ENCODE measurements around the gene GEMIN7. TPM values are rescaled to one million over a fixed set of nuclear protein-coding genes. Genes with fewer than 3 reads are reported as not detected.

GEMIN7 gene
- total and polyA plus RNA-seq, 12 donors: 10.7 to 38.2 (median 14.8) TPM

- H3K4me1 ChIP-seq: peaks cover 0 to 1% (median 0%) of the 10 kb centered on the region in 9 donors
- ATAC-seq (peak in 2 of 8 donors; percentile 14 to 25), DNase-seq (no peak)
- no peak for TF ChIP-seq CTCF (IDR thresholded peaks at IDR 0.05)
- H3K36me3 ChIP-seq: peaks cover 4 to 100% (median 76%) of the 10 kb centered on the region in 9 donors
- no peaks in the 10 kb centered on the region for H3K27me3 ChIP-seq
- intact Hi-C loops (cut with DNase I): loop anchor here in 4 of 10 donors (5.0 to 10.0 kb wide), 2 partner anchors 70 to 153 kb away; partner anchors contain the start of gene APOE (in 3 of the 4)
- no peaks in the 10 kb centered on the region for H3K9me3 ChIP-seq
- H3K27ac ChIP-seq: no peak overlapping the region
- 87 to 95% methylated on average over 9 of the region's 9 CpGs for WGBS, 2 donors
- no peak overlapping the region for H3K4me3 ChIP-seq
Observed at GRCh38 chr19:45057444-45057843, 21.6 kb upstream of the GEMIN7 start.

- 86 to 87% methylated on average over 14 of the region's 14 CpGs for WGBS, 2 donors
Observed at GRCh38 chr19:45058622-45059159, 20.4 kb upstream of the GEMIN7 start.

GRCh38 chr19:45059258-45059965 is 19.6 kb upstream of the GEMIN7 start:
- Histone ChIP-seq H3K36me3 (peaks cover 9 to 100% (median 91%) of the 10 kb centered on the region in 9 donors), H3K27ac (no peak overlapping the region), H3K27me3 (no peaks in the 10 kb centered on the region), H3K9me3 (no peaks in the 10 kb centered on the region), H3K4me1 (no peaks in the 10 kb centered on the region), H3K4me3 (no peak overlapping the region)
- peak; percentile 75 to 88 (median 84) for TF ChIP-seq CTCF (IDR thresholded peaks at IDR 0.05)
- intact Hi-C loops (cut with DNase I): loop anchor here in 4 of 10 donors (5.0 to 10.0 kb wide), 2 partner anchors 72 to 155 kb away; partner anchors contain the start of gene APOE (in 3 of the 4)
- 62 to 65% methylated on average over 16 of the region's 16 CpGs for WGBS, 2 donors
- DNase-seq (peak; percentile 55 to 71), ATAC-seq (peak in 7 of 8 donors; percentile 59 to 73 (median 67))

More at GRCh38 chr19:45058622-45059159, 20.4 kb upstream of the GEMIN7 start:
- DNase-seq: no peak
- Histone ChIP-seq H3K4me3 (no peak overlapping the region), H3K36me3 (peaks cover 4 to 100% (median 89%) of the 10 kb centered on the region in 9 donors), H3K4me1 (no peaks in the 10 kb centered on the region), H3K27ac (no peak overlapping the region), H3K27me3 (no peaks in the 10 kb centered on the region), H3K9me3 (no peaks in the 10 kb centered on the region)
- no peak for TF ChIP-seq CTCF (IDR thresholded peaks at IDR 0.05)
- intact Hi-C loops (cut with DNase I): loop anchor here in 4 of 10 donors (5.0 to 10.0 kb wide), 2 partner anchors 71 to 154 kb away; partner anchors contain the start of gene APOE (in 3 of the 4)
- peak in 1 of 8 donors; percentile 16 for ATAC-seq

- no peak for ATAC-seq
- H3K27me3 ChIP-seq: no peaks in the 10 kb centered on the region
- WGBS, 2 donors: 91 to 94% methylated on average over 4 of the region's 4 CpGs
- no peaks in the 10 kb centered on the region for H3K9me3 ChIP-seq
- no peak for DNase-seq
- no peak overlapping the region for H3K4me3 ChIP-seq
- H3K36me3 ChIP-seq: peaks cover 10 to 100% (median 75%) of the 10 kb centered on the region in 9 donors
- intact Hi-C loops (cut with DNase I): no loop called here
- H3K4me1 ChIP-seq: no peaks in the 10 kb centered on the region
- TF ChIP-seq CTCF (IDR thresholded peaks at IDR 0.05): no peak
- no peak overlapping the region for H3K27ac ChIP-seq
Observed at GRCh38 chr19:45061965-45062364, 17.1 kb upstream of the GEMIN7 start.

All from heart right ventricle (tissue), 16 donors.